ENCODE measurements around the gene RHBDL3.

DNA sequence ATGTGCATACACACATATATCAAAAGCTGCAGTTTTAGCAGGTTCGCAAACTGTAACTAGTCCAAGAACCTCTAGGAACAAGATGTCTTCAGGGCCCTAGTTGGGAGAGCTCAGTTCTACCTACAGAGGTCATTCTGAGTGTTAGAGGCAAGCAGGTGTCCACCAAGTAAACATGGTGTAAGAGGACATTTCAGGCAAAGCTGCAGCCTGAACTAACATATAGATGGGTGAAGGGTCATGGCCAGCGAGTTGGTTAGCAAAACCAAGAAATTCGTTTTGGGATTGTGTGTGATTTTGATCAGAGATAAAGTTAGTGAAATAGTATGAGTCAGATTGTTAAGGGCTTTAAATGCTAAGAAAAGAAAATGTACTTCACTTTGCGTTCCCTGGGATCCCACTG lies 51.7 kb downstream of the RHBDL3 start:
- no peak for TF ChIP-seq POLR2A (IDR thresholded peaks at IDR 0.05)
- TF ChIP-seq, protein P1, sequence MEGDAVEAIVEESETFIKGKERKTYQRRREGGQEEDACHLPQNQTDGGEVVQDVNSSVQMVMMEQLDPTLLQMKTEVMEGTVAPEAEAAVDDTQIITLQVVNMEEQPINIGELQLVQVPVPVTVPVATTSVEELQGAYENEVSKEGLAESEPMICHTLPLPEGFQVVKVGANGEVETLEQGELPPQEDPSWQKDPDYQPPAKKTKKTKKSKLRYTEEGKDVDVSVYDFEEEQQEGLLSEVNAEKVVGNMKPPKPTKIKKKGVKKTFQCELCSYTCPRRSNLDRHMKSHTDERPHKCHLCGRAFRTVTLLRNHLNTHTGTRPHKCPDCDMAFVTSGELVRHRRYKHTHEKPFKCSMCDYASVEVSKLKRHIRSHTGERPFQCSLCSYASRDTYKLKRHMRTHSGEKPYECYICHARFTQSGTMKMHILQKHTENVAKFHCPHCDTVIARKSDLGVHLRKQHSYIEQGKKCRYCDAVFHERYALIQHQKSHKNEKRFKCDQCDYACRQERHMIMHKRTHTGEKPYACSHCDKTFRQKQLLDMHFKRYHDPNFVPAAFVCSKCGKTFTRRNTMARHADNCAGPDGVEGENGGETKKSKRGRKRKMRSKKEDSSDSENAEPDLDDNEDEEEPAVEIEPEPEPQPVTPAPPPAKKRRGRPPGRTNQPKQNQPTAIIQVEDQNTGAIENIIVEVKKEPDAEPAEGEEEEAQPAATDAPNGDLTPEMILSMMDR (IDR thresholded peaks at IDR 0.05 in 4 of 5, conservative IDR thresholded peaks at IDR 0.05 in 1 of 5): no peak
